IgD-negative memory B cell (primary cell): ENCODE measurements around the gene TUBB3. TPM values are rescaled to one million over a fixed set of nuclear protein-coding genes. Genes with fewer than 3 reads are reported as not detected.
"Not testable (repeated sequence)": the region's sequence is repeated elsewhere in the genome, so short reads cannot be mapped to it uniquely, and the experiment has no call there.

Experiments
- H3K27ac Mint-ChIP-seq, 3 donors: one replicate each; pipeline ENCODE4 v1.8.0; 2020 to 2022; ENCODE audit warnings: mild to moderate bottlenecking in 3 of 3, mixed read lengths in 3 of 3, moderate library complexity in 1 of 3
- H3K27me3 Mint-ChIP-seq: one replicate; pipeline ENCODE4 v1.8.0; 2021; ENCODE audit warnings: mixed read lengths
- H3K36me3 Mint-ChIP-seq: one replicate; pipeline ENCODE4 v1.8.0; 2020; ENCODE audit warnings: mild to moderate bottlenecking, mixed read lengths
- H3K4me1 Mint-ChIP-seq, 3 donors: one replicate each; pipeline ENCODE4 v1.8.0; 2020 to 2022; ENCODE audit warnings: mixed read lengths in 3 of 3, mild to moderate bottlenecking in 1 of 3
- H3K4me3 Mint-ChIP-seq, 4 donors: one replicate each; pipeline ENCODE4 v1.8.0; 2020 to 2022; ENCODE audit warnings: mild to moderate bottlenecking in 4 of 4, mixed read lengths in 4 of 4, moderate library complexity in 3 of 4
- H3K9me3 Mint-ChIP-seq, 3 donors: one replicate each; pipeline ENCODE4 v1.8.0; 2020 to 2021; ENCODE audit warnings: mixed read lengths in 3 of 3, mild to moderate bottlenecking in 1 of 3
- polyA plus RNA-seq: library from polyadenylated mRNA; unstranded; fragments of 300-500 nt; fragmentation: Illumina TruSeq; gene quantifications from one replicate; pipeline ENCODE4 v1.2.3, GENCODE V29; 2021

Gene TUBB3
- polyA plus RNA-seq, 1 donor from 2014 or later = 1.1 TPM

GRCh38 chr16:89908236-89908635 lies 14.9 kb upstream of the TUBB3 start:
- H3K27ac Mint-ChIP-seq = no peak overlapping the region
- H3K27me3 Mint-ChIP-seq = no peaks in the 10 kb centered on the region
- H3K4me1 Mint-ChIP-seq = peaks cover 0 to 4% (median 0%) of the 10 kb centered on the region in 3 donors
- H3K36me3 Mint-ChIP-seq = peaks cover 2% of the 10 kb centered on the region
- H3K9me3 Mint-ChIP-seq = no peaks in the 10 kb centered on the region
- no peak overlapping the region for H3K4me3 Mint-ChIP-seq

GRCh38 chr16:89909777-89910716 lies 13.1 kb upstream of the TUBB3 start:
- Mint-ChIP-seq H3K27ac (peak overlapping the region; percentile 28 to 89 (median 76)), H3K4me3 (peak overlapping the region in 1 of 4 donors; percentile 58), H3K9me3 (no peaks in the 10 kb centered on the region), H3K4me1 (peaks cover 0 to 4% (median 0%) of the 10 kb centered on the region in 3 donors), H3K27me3 (no peaks in the 10 kb centered on the region), H3K36me3 (peaks cover 2% of the 10 kb centered on the region)

GRCh38 chr16:89910717-89911354 lies 12.3 kb upstream of the TUBB3 start:
- H3K9me3 Mint-ChIP-seq = no peaks in the 10 kb centered on the region
- H3K4me1 Mint-ChIP-seq = peaks cover 0 to 4% (median 0%) of the 10 kb centered on the region in 3 donors
- H3K36me3 Mint-ChIP-seq = peaks cover 2% of the 10 kb centered on the region
- no peaks in the 10 kb centered on the region for H3K27me3 Mint-ChIP-seq
- peak overlapping the region in 2 of 3 donors; percentile 28 to 31 for H3K27ac Mint-ChIP-seq
- H3K4me3 Mint-ChIP-seq = peak overlapping the region in 1 of 4 donors; percentile 58

GRCh38 chr16:89911375-89911774 lies 11.8 kb upstream of the TUBB3 start:
- H3K36me3 Mint-ChIP-seq = peaks cover 2% of the 10 kb centered on the region
- no peak overlapping the region for H3K4me3 Mint-ChIP-seq
- no peaks in the 10 kb centered on the region for H3K27me3 Mint-ChIP-seq
- no peaks in the 10 kb centered on the region for H3K9me3 Mint-ChIP-seq
- peaks cover 0 to 4% (median 0%) of the 10 kb centered on the region in 3 donors for H3K4me1 Mint-ChIP-seq
- no peak overlapping the region for H3K27ac Mint-ChIP-seq

- Mint-ChIP-seq H3K4me1 (peaks cover 0 to 4% (median 0%) of the 10 kb centered on the region in 3 donors), H3K36me3 (peaks cover 4% of the 10 kb centered on the region), H3K9me3 (no peaks in the 10 kb centered on the region), H3K4me3 (peak overlapping the region in 2 of 4 donors; percentile 8 to 45), H3K27ac (no peak overlapping the region), H3K27me3 (no peaks in the 10 kb centered on the region)
Observed at GRCh38 chr16:89912143-89912542, 11.0 kb upstream of the TUBB3 start.

- H3K9me3 Mint-ChIP-seq = no peaks in the 10 kb centered on the region
- peaks cover 4% of the 10 kb centered on the region for H3K36me3 Mint-ChIP-seq
- peak overlapping the region in 1 of 3 donors; percentile 80 for H3K27ac Mint-ChIP-seq
- peaks cover 0 to 6% (median 0%) of the 10 kb centered on the region in 3 donors for H3K4me1 Mint-ChIP-seq
- H3K27me3 Mint-ChIP-seq = no peaks in the 10 kb centered on the region
- H3K4me3 Mint-ChIP-seq = no peak overlapping the region
Observed at GRCh38 chr16:89912627-89913026, 10.5 kb upstream of the TUBB3 start.

GRCh38 chr16:89913408-89914387 lies 9.4 kb upstream of the TUBB3 start:
- peaks cover 0 to 11% (median 1%) of the 10 kb centered on the region in 3 donors for H3K4me1 Mint-ChIP-seq
- no peaks in the 10 kb centered on the region for H3K9me3 Mint-ChIP-seq
- H3K27ac Mint-ChIP-seq = peak overlapping the region in 2 of 3 donors; percentile 62 to 83
- peaks cover 4% of the 10 kb centered on the region for H3K36me3 Mint-ChIP-seq
- peaks cover under 1% of the 10 kb centered on the region for H3K27me3 Mint-ChIP-seq
- no peak overlapping the region for H3K4me3 Mint-ChIP-seq

- H3K27me3 Mint-ChIP-seq = peaks cover 11% of the 10 kb centered on the region
- not testable (repeated sequence) for H3K4me3 Mint-ChIP-seq, H3K36me3 Mint-ChIP-seq, H3K27ac Mint-ChIP-seq, H3K4me1 Mint-ChIP-seq, H3K9me3 Mint-ChIP-seq
Observed at GRCh38 chr16:89914642-89915285, 8.4 kb upstream of the TUBB3 start.

GRCh38 chr16:89915303-89916232 lies 7.6 kb upstream of the TUBB3 start:
- peaks cover 18% of the 10 kb centered on the region for H3K27me3 Mint-ChIP-seq
- peaks cover 4% of the 10 kb centered on the region for H3K36me3 Mint-ChIP-seq
- peaks cover 0 to 10% (median 3%) of the 10 kb centered on the region in 3 donors for H3K4me1 Mint-ChIP-seq
- no peaks in the 10 kb centered on the region for H3K9me3 Mint-ChIP-seq
- H3K4me3 Mint-ChIP-seq = peak overlapping the region in 1 of 4 donors; percentile 33
- peak overlapping the region in 1 of 3 donors; percentile 35 for H3K27ac Mint-ChIP-seq

GRCh38 chr16:89917773-89918452 lies 5.2 kb upstream of the TUBB3 start:
- H3K4me3 Mint-ChIP-seq = peak overlapping the region; percentile 65 to 84 (median 76)

GRCh38 chr16:89918453-89919347 lies 4.4 kb upstream of the TUBB3 start, which contains the start of gene MC1R:
MC1R (plus strand) TSS chr16:89918862; CDS start chr16:89919259, 397 bp downstream.
- Mint-ChIP-seq H3K4me3 (peak within 1 kb of the TSS; percentile 65 to 84 (median 76)), H3K36me3 (peaks cover 2% of the 10 kb centered on the region), H3K27ac (peak within 1 kb of the TSS in 2 of 3 donors; percentile 5 to 76), H3K9me3 (no peaks in the 10 kb centered on the region), H3K27me3 (peaks cover 30% of the 10 kb centered on the region), H3K4me1 (peaks cover 0 to 16% (median 9%) of the 10 kb centered on the region in 3 donors)

More at GRCh38 chr16:89917773-89918452, 5.2 kb upstream of the TUBB3 start:
- Mint-ChIP-seq H3K4me1 (peaks cover 0 to 16% (median 9%) of the 10 kb centered on the region in 3 donors), H3K36me3 (peaks cover 2% of the 10 kb centered on the region), H3K27ac (peak overlapping the region in 2 of 3 donors; percentile 5 to 76), H3K9me3 (no peaks in the 10 kb centered on the region), H3K27me3 (peaks cover 30% of the 10 kb centered on the region)
